Astrocyte (in vitro differentiated cells and primary cell): ENCODE measurements around the gene SYT7. TPM values are rescaled to one million over a fixed set of nuclear protein-coding genes. Genes with fewer than 3 reads are reported as not detected.
A peak's percentile ranks its signal among the peaks of the same experiment; 100 is the strongest.

Experiments
- DNase-seq: peaks from one replicate; pipeline ENCODE4 v3.0.0-alpha.2; 2010; ENCODE audit warnings: low read depth
- FAIRE-seq: peaks from 2 replicates; lab custom pipeline; 2011; peaks lifted over from hg19 to GRCh38; lab: Jason Lieb, UNC
- H2AFZ ChIP-seq: 2 replicates; pipeline ENCODE4 v1.6.0; 2012; ENCODE audit warnings: low read depth, low read length, inconsistent platforms
- H3K27ac ChIP-seq: 2 replicates; pipeline ENCODE4 v1.5.1; 2011; ENCODE audit warnings: low read depth, low read length, inconsistent platforms
- H3K27me3 ChIP-seq: 2 replicates; pipeline ENCODE4 v1.6.0; 2011; ENCODE audit warnings: low read length, inconsistent platforms; ENCODE audit not compliant: insufficient read depth
- H3K36me3 ChIP-seq: 2 replicates; pipeline ENCODE4 v1.5.1; 2011; ENCODE audit warnings: low read length, inconsistent platforms; ENCODE audit not compliant: insufficient read depth
- H3K4me1 ChIP-seq: 2 replicates; pipeline ENCODE4 v1.5.1; 2011; ENCODE audit warnings: low read length, inconsistent platforms; ENCODE audit not compliant: insufficient read depth
- H3K4me2 ChIP-seq: 2 replicates; pipeline ENCODE4 v1.6.0; 2012; ENCODE audit warnings: low read length, inconsistent platforms
- H3K4me3 ChIP-seq: 2 replicates; pipeline ENCODE4 v1.5.1; 2011; ENCODE audit warnings: low read depth, mild to moderate bottlenecking, low read length, inconsistent platforms; ENCODE audit not compliant: insufficient read depth
- H3K79me2 ChIP-seq: 2 replicates; pipeline ENCODE4 v1.6.0; 2012; ENCODE audit warnings: mild to moderate bottlenecking, low read length, inconsistent platforms; ENCODE audit not compliant: insufficient read depth
- H3K9ac ChIP-seq: 2 replicates; pipeline ENCODE4 v1.6.0; 2012; ENCODE audit warnings: mild to moderate bottlenecking, low read length, inconsistent platforms
- H3K9me3 ChIP-seq: 2 replicates; pipeline ENCODE4 v1.5.1; 2012; ENCODE audit warnings: low read depth, mild to moderate bottlenecking, low read length, inconsistent platforms; ENCODE audit not compliant: insufficient read depth
- H4K20me1 ChIP-seq: 2 replicates; pipeline ENCODE4 v1.6.0; 2012; ENCODE audit warnings: low read length, inconsistent platforms; ENCODE audit not compliant: insufficient read depth
- H3K27ac Mint-ChIP-seq: one replicate; pipeline ENCODE4 v1.8.0; 2021; ENCODE audit warnings: mild to moderate bottlenecking, mixed read lengths; ENCODE audit not compliant: unreplicated experiment
- H3K27me3 Mint-ChIP-seq: one replicate; pipeline ENCODE4 v1.8.0; 2021; ENCODE audit warnings: low read depth, mixed read lengths; ENCODE audit not compliant: unreplicated experiment
- H3K36me3 Mint-ChIP-seq: one replicate; pipeline ENCODE4 v1.8.0; 2021; ENCODE audit warnings: low read depth, mixed read lengths; ENCODE audit not compliant: unreplicated experiment
- H3K4me1 Mint-ChIP-seq: one replicate; pipeline ENCODE4 v1.8.0; 2021; ENCODE audit warnings: low read depth, mixed read lengths; ENCODE audit not compliant: unreplicated experiment
- H3K4me3 Mint-ChIP-seq: one replicate; pipeline ENCODE4 v1.8.0; 2021; ENCODE audit warnings: mild to moderate bottlenecking, moderate library complexity, mixed read lengths; ENCODE audit not compliant: unreplicated experiment
- H3K9me3 Mint-ChIP-seq: one replicate; pipeline ENCODE4 v1.8.0; 2021; ENCODE audit warnings: mild to moderate bottlenecking, mixed read lengths; ENCODE audit not compliant: unreplicated experiment
- EZH2 ChIP-seq: IDR thresholded peaks from 2 replicates; pipeline ENCODE4 v1.6.1; 2012; ENCODE audit warnings: mild to moderate bottlenecking, low read length, inconsistent platforms; ENCODE audit not compliant: insufficient read depth
- total RNA-seq: library from RNA; stranded (reverse); gene quantifications from 2 replicates; pipeline ENCODE4 v1.2.1, GENCODE V29; 2021
- TF ChIP-seq, protein P1 (sequence below): IDR thresholded peaks from 2 replicates; pipeline ENCODE4 v1.5.1; 2011; ENCODE audit warnings: low read depth, mild to moderate bottlenecking, inconsistent platforms, low read length, moderate library complexity; ENCODE audit not compliant: insufficient read depth

The SYT7 gene
- total RNA-seq, 1 donor from 2014 or later = 3.7 TPM

DNA sequence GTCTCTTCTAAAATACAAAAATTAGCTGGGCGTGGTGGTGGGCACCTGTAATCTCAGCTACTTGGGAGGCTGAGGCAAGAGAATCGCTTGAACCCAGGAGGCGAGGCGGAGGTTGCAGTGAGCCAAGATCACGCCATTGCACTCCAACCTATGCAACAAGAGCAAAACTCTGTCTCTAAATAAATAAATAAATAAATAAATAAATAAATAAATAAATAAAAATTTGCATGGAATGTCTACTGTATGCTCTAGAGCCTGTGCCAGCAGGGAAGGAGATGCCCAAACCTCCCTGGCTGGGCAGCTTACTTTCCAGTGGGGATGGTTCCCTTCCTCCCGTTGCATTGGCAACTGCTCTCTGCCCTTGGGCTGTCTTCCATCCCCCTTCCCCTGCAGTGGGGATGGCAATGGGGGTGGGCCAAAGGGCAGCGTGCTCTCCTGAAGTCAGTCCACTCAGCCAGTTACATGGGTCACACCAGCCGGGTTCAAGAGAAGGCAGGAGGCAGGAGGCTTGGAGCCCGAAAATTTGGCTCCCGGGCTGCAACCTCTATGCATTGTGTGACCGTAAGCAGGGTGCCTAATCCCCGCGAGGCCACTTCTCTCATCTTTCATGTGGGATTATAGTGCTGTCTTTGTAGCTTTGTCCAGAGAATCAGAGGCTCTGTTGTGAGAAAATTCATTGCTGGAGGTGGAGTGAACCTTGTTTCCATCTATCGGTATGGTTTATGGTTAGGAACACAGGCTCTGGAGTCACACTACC lies 73.7 kb downstream of the SYT7 start:
- peaks cover 3% of the 10 kb centered on the region for H3K4me1 ChIP-seq
- Mint-ChIP-seq H3K27me3 (peaks cover 65% of the 10 kb centered on the region), H3K27ac (no peak overlapping the region), H3K36me3 (peaks cover 4% of the 10 kb centered on the region), H3K9me3 (peaks cover 4% of the 10 kb centered on the region), H3K4me3 (no peak overlapping the region), H3K4me1 (no peaks in the 10 kb centered on the region)
- no peaks in the 10 kb centered on the region for H4K20me1 ChIP-seq
- TF ChIP-seq, protein P1, sequence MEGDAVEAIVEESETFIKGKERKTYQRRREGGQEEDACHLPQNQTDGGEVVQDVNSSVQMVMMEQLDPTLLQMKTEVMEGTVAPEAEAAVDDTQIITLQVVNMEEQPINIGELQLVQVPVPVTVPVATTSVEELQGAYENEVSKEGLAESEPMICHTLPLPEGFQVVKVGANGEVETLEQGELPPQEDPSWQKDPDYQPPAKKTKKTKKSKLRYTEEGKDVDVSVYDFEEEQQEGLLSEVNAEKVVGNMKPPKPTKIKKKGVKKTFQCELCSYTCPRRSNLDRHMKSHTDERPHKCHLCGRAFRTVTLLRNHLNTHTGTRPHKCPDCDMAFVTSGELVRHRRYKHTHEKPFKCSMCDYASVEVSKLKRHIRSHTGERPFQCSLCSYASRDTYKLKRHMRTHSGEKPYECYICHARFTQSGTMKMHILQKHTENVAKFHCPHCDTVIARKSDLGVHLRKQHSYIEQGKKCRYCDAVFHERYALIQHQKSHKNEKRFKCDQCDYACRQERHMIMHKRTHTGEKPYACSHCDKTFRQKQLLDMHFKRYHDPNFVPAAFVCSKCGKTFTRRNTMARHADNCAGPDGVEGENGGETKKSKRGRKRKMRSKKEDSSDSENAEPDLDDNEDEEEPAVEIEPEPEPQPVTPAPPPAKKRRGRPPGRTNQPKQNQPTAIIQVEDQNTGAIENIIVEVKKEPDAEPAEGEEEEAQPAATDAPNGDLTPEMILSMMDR = no peak
- peak; percentile 45 for TF ChIP-seq EZH2
- no peak overlapping the region for H3K9ac ChIP-seq
- DNase-seq = no peak
- H2AFZ ChIP-seq = no peak overlapping the region
- H3K4me3 ChIP-seq = no peak overlapping the region
- no peaks in the 10 kb centered on the region for H3K9me3 ChIP-seq
- no peaks in the 10 kb centered on the region for H3K79me2 ChIP-seq
- peaks cover 46% of the 10 kb centered on the region for H3K27me3 ChIP-seq
- no peak for FAIRE-seq
- H3K4me2 ChIP-seq = no peak overlapping the region
- H3K27ac ChIP-seq = no peak overlapping the region
- H3K36me3 ChIP-seq = no peaks in the 10 kb centered on the region

DNA sequence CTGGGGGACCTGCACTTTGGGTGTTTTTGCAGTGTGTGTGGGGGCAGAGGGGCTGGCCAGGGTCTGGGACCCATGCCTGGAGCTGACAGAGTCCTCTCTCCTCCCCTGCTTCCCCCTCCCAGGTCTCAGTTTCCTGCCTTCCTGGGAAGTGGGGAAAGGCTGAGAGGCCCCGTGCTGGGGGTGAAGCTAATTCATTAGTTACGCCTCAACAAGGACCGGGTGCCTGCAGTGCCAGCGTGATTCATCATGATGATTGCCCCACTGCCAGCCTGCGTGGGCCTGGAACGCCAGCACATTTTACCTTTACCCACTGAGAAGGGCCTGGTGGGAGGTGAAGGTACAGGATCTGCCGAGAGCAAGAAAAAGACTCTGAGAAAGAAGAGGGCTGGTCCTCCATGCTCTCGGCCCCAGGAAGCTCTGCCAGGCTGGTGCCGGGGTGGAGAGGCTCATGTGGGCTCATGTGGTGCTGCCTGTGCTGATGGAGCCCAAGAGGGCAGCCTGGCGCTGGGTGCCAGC lies 75.2 kb downstream of the SYT7 start:
- peaks cover 44% of the 10 kb centered on the region for H3K27me3 ChIP-seq
- H3K4me3 ChIP-seq = no peak overlapping the region
- TF ChIP-seq, protein P1 = no peak
- no peak for TF ChIP-seq EZH2
- Mint-ChIP-seq H3K9me3 (peaks cover 4% of the 10 kb centered on the region), H3K36me3 (peaks cover 4% of the 10 kb centered on the region), H3K27ac (no peak overlapping the region), H3K27me3 (peaks cover 67% of the 10 kb centered on the region), H3K4me3 (no peak overlapping the region), H3K4me1 (no peaks in the 10 kb centered on the region)
- peaks cover 3% of the 10 kb centered on the region for H3K4me1 ChIP-seq
- no peaks in the 10 kb centered on the region for H3K79me2 ChIP-seq
- H3K9ac ChIP-seq = no peak overlapping the region
- H3K27ac ChIP-seq = no peak overlapping the region
- no peak overlapping the region for H2AFZ ChIP-seq
- H4K20me1 ChIP-seq = no peaks in the 10 kb centered on the region
- no peaks in the 10 kb centered on the region for H3K36me3 ChIP-seq
- H3K4me2 ChIP-seq = peak overlapping the region; percentile 18
- no peaks in the 10 kb centered on the region for H3K9me3 ChIP-seq
- no peak for FAIRE-seq
- no peak for DNase-seq

DNA sequence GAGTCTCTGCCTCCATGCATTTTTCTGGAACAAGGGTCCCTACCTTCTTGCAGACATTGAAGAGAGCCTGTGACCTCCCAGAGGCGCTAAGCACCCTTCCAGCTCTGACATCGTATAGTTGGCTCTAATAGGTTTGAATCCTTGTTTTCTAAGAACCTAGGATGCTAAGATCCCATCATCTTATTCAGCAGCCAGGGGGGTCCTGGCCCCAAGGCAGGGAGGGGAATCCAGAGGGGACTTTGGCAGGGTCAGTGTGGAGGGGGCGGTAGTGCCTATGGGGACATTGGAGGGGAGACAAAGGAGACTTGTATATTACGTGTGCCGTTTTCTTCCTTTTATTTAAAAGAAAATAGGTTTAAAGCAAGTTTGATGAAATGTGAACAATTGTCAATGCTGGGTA lies 75.8 kb downstream of the SYT7 start:
- H3K4me3 Mint-ChIP-seq = no peak overlapping the region
- Histone ChIP-seq H3K79me2 (no peaks in the 10 kb centered on the region), H2AFZ (no peak overlapping the region), H3K4me3 (no peak overlapping the region), H3K9ac (no peak overlapping the region), H3K36me3 (no peaks in the 10 kb centered on the region), H3K9me3 (no peaks in the 10 kb centered on the region), H4K20me1 (no peaks in the 10 kb centered on the region), H3K4me1 (peaks cover 3% of the 10 kb centered on the region), H3K27me3 (peaks cover 42% of the 10 kb centered on the region), H3K27ac (no peak overlapping the region), H3K4me2 (no peak overlapping the region)
- DNase-seq (no peak), FAIRE-seq (no peak)
- no peak for TF ChIP-seq EZH2
- TF ChIP-seq, protein P1 = no peak
- H3K4me1 Mint-ChIP-seq = no peaks in the 10 kb centered on the region
- peaks cover 4% of the 10 kb centered on the region for H3K9me3 Mint-ChIP-seq
- no peak overlapping the region for H3K27ac Mint-ChIP-seq
- H3K27me3 Mint-ChIP-seq = peaks cover 69% of the 10 kb centered on the region
- peaks cover 4% of the 10 kb centered on the region for H3K36me3 Mint-ChIP-seq
